Stimulated activated CD8-positive, alpha-beta memory T cell treated with anti-CD3 and anti-CD28 coated beads, Interleukin-2, amount 100 ng/mL, for 48 hours (primary cell): Measurements from ENCODE around the gene C16orf92.
"Not testable (repeated sequence)": the region's sequence is repeated elsewhere in the genome, so short reads cannot be mapped to it uniquely, and the experiment has no call there.

Experiments used
- DNase-seq, 2 donors: peaks; one replicate each; pipeline ENCODE4 v3.0.0-alpha.2; 2020; ENCODE audit warnings: low read depth in 2 of 2

C16orf92 gene

GRCh38 chr16:30005341-30006094, 17.5 kb upstream of the C16orf92 start:
- no peak for DNase-seq

GRCh38 chr16:30006095-30006473, 16.9 kb upstream of the C16orf92 start:
- DNase-seq: no peak

- DNase-seq: no peak
These were observed 16.2 kb upstream of the C16orf92 start for GRCh38 chr16:30006659-30007377.

GRCh38 chr16:30007378-30007895, 15.6 kb upstream of the C16orf92 start:
- no peak for DNase-seq

- DNase-seq: no peak
These were observed 13.7 kb upstream of the C16orf92 start for GRCh38 chr16:30009085-30009862.

GRCh38 chr16:30009990-30010843, 12.8 kb upstream of the C16orf92 start:
- DNase-seq: no peak

GRCh38 chr16:30010844-30011713, 11.9 kb upstream of the C16orf92 start, which contains the start of gene DOC2A:
Gene DOC2A, minus strand, starts transcription at chr16:30011027. Its CDS starts 805 bp downstream, at chr16:30010222.
- DNase-seq: no peak

- no peak for DNase-seq
These were observed 11.1 kb upstream of the C16orf92 start for GRCh38 chr16:30011714-30012504.

- DNase-seq: not testable (repeated sequence)
These were observed 10.4 kb upstream of the C16orf92 start for GRCh38 chr16:30012598-30012997.

- DNase-seq: not testable (repeated sequence)
These were observed 7.5 kb upstream of the C16orf92 start for GRCh38 chr16:30015450-30015849.

- DNase-seq: no peak
These were observed 6.3 kb upstream of the C16orf92 start for GRCh38 chr16:30016555-30017276.

GRCh38 chr16:30017277-30017656, 5.7 kb upstream of the C16orf92 start:
- DNase-seq: no peak

- DNase-seq: not testable (repeated sequence)
These were observed 5.1 kb upstream of the C16orf92 start for GRCh38 chr16:30017937-30018336.

- no peak for DNase-seq
These were observed 4.3 kb upstream of the C16orf92 start for GRCh38 chr16:30018731-30019158.

- DNase-seq: no peak
These were observed 588 bp downstream of the C16orf92 start for GRCh38 chr16:30023586-30023985.

GRCh38 chr16:30024451-30024850, 1.5 kb downstream of the C16orf92 start:
- DNase-seq: no peak

GRCh38 chr16:30025156-30025555, 2.2 kb downstream of the C16orf92 start:
- DNase-seq: no peak

- no peak for DNase-seq
These were observed 2.6 kb downstream of the C16orf92 start for GRCh38 chr16:30025574-30025973.

- DNase-seq: no peak
These were observed 3.5 kb downstream of the C16orf92 start for GRCh38 chr16:30026449-30026848.
